Measurements from ENCODE around the gene KCTD10. TPM values are rescaled to one million over a fixed set of nuclear protein-coding genes. Genes with fewer than 3 reads are reported as not detected.

Gene KCTD10
- total RNA-seq, 1 donor from 2014 or later = 61.4 TPM

DNA sequence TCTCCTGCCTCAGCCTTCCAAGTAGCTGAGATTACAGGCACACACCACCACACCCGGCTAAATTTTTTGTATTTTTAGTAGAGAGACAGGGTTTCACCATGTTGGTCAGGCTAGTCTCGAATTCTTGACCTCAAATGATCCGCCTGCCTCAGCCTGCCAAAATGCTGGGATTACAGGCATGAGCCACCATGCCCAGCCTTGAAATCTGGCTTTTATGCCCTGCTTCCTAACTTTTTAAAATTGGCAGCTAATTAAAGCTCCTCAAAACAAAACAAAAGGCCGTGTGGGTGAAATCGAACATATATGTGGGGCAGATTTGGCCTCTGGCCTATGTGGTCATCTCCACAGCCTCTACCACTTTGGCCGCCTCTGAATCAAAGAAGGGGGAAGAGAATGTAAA, 37.9 kb downstream of the KCTD10 start:
- Histone ChIP-seq H3K27ac (no peak overlapping the region), H3K4me1 (no peaks in the 10 kb centered on the region)
- ATAC-seq = no peak

DNA sequence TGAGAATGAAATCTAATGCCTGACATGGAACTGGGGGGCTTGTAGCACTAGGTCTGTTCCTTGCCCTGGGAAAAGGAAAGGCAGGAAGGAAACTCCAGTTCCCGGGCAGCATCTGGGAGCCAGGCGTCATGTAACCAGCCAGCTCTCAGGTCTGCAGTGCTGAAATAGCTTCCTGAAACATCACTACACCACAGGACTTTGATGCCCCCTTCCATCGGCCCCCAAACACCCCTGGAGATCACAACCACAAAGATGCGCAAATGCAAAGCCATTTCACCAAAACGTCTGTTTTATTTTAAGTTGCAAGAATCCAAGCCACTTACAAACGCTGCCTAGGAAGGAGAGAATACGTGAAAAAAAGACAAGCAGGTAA, 40.9 kb downstream of the KCTD10 start:
- TF ChIP-seq, protein P1, sequence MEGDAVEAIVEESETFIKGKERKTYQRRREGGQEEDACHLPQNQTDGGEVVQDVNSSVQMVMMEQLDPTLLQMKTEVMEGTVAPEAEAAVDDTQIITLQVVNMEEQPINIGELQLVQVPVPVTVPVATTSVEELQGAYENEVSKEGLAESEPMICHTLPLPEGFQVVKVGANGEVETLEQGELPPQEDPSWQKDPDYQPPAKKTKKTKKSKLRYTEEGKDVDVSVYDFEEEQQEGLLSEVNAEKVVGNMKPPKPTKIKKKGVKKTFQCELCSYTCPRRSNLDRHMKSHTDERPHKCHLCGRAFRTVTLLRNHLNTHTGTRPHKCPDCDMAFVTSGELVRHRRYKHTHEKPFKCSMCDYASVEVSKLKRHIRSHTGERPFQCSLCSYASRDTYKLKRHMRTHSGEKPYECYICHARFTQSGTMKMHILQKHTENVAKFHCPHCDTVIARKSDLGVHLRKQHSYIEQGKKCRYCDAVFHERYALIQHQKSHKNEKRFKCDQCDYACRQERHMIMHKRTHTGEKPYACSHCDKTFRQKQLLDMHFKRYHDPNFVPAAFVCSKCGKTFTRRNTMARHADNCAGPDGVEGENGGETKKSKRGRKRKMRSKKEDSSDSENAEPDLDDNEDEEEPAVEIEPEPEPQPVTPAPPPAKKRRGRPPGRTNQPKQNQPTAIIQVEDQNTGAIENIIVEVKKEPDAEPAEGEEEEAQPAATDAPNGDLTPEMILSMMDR (IDR thresholded peaks at IDR 0.05) = no peak

More for the DNA sequence above, 37.9 kb downstream of the KCTD10 start:
- Histone ChIP-seq H3K4me3 (no peak overlapping the region), H3K27me3 (ENCODE audit: low read depth) (no peaks in the 10 kb centered on the region), H3K36me3 (no peaks in the 10 kb centered on the region), H3K9me3 (no peaks in the 10 kb centered on the region)
- no peak for DNase-seq
- TF ChIP-seq, protein P1 (IDR thresholded peaks at IDR 0.05) = no peak
- intact Hi-C loops (cut with DNase I) = no loop called here

DNA sequence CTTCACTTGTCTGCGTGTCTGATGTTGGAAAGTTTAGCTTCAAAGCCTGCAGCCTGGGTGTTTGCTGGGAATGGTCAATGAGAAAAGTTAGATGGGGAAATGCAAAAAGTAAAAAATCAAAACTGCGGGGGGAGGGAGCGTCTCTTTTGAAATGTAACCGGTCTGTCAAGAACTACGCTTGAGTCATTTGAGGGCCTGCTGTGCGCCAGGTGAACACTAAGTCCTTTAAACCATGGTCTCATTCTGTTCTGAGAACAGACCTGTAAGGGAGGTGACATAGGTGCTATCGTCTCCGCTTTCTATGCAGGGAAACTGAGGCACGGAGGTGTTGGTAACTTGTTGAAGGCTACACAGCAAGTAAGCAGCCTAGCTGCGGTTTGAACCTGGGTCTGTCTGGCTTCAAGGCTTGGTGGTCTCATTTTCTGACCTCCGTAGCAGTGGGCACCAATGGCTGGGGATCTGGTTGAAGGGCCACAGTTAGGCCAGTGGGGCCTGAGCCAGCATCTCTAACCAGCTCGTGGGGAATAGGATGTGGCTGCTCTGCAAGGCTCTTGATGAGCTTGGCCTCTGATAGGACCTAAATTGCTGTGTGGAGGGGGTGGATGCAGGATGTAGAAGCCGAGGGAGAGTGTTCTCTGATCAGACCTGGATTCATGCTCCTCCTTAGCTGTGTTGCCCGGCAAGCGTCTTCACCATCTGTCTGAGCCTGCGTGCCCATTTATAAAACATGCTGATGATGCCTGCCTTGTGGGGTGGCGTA, 41.5 kb downstream of the KCTD10 start:
- TF ChIP-seq, protein P1 (IDR thresholded peaks at IDR 0.05) = no peak
- Histone ChIP-seq H3K4me3 (no peak overlapping the region), H3K27ac (peak overlapping the region; percentile 31), H3K27me3 (ENCODE audit: low read depth) (no peaks in the 10 kb centered on the region), H3K36me3 (no peaks in the 10 kb centered on the region), H3K9me3 (no peaks in the 10 kb centered on the region), H3K4me1 (peaks cover 9% of the 10 kb centered on the region)
- no peak for DNase-seq
- intact Hi-C loops (cut with DNase I) = no loop called here
- peak; percentile 66 to 71 for ATAC-seq

More for the DNA sequence above, 40.9 kb downstream of the KCTD10 start:
- peak overlapping the region; percentile 31 for H3K27ac ChIP-seq
- H3K36me3 ChIP-seq = no peaks in the 10 kb centered on the region
- H3K4me1 ChIP-seq = peaks cover 9% of the 10 kb centered on the region
- DNase-seq (no peak), ATAC-seq (no peak)
- H3K9me3 ChIP-seq = no peaks in the 10 kb centered on the region
- H3K4me3 ChIP-seq = no peak overlapping the region
- intact Hi-C loops (cut with DNase I) = no loop called here
- H3K27me3 ChIP-seq (ENCODE audit: low read depth) = no peaks in the 10 kb centered on the region

DNA sequence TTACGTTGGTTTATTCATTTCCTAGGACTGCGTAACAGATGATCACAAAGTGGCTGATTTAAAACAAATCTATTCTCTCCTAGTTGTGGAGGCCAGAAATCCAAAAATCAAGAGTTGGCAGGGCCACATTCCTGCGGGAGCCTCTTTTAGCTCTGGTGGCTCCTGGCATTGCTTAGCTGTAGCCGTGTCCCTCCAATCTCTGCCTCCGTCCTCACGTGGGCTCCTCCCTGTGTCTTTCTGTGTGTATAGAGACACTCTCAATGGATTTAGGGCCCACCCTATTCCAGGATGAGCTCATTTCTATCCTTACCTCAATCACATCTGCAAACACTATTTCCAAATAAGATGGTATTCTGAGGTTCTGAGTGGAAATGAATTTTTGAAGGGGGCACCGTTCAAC, 42.5 kb downstream of the KCTD10 start:
- TF ChIP-seq, protein P1 (IDR thresholded peaks at IDR 0.05) = no peak
- ATAC-seq = no peak
- Histone ChIP-seq H3K4me3 (no peak overlapping the region), H3K36me3 (no peaks in the 10 kb centered on the region), H3K4me1 (peaks cover 9% of the 10 kb centered on the region), H3K27me3 (ENCODE audit: low read depth) (no peaks in the 10 kb centered on the region), H3K9me3 (no peaks in the 10 kb centered on the region), H3K27ac (no peak overlapping the region)
- intact Hi-C loops (cut with DNase I) = no loop called here
- DNase-seq = no peak

DNA sequence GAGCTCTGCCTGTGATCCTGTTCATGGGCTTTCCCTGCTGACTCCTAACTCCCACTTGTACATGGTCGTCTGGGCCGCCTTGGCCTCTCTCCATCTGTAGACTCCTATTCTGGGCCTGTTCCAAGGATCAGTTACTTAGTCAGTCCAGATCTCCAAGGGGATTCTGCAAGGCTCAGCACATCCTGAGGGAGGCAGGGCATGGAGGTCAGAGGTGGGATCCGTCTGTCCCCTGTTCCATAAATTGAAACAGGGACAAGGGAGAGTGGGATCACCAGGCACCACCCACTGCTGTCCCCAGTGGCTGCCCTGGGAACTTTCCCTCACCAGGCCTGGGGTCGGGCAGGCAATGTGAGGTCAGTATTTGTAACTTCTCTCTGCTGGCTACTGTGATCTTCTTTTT, 43.5 kb downstream of the KCTD10 start:
- TF ChIP-seq, protein P1 (IDR thresholded peaks at IDR 0.05) = peak; percentile 30
- intact Hi-C loops (cut with DNase I) = no loop called here
- peak; percentile 43 to 50 for ATAC-seq
- Histone ChIP-seq H3K27ac (no peak overlapping the region), H3K4me3 (no peak overlapping the region), H3K36me3 (no peaks in the 10 kb centered on the region), H3K27me3 (ENCODE audit: low read depth) (no peaks in the 10 kb centered on the region), H3K4me1 (peaks cover 9% of the 10 kb centered on the region), H3K9me3 (no peaks in the 10 kb centered on the region)
- DNase-seq = no peak

Measured in lower lobe of right lung (tissue), 2 donors.